SK-N-SH (cell line): ENCODE results near the gene CBX8. TPM values are rescaled to one million over a fixed set of nuclear protein-coding genes. Genes with fewer than 3 reads are reported as not detected.

Experiments used
- EP300 ChIP-seq, 2 experiments: IDR thresholded peaks; 2 replicates each; pipeline versions ENCODE4 v1.4.0 to v1.6.1; 2012; ENCODE audit warnings: borderline replicate concordance in 1 of 2, low read depth in 1 of 2, low read length in 1 of 2
- EZH2phosphoT487 ChIP-seq: fragments of 200-600 bp; sonication (generic); IDR thresholded peaks from 2 replicates; pipeline ENCODE4 v1.6.1; 2017; ENCODE audit warnings: low read depth, mixed run types, mild to moderate bottlenecking, antibody characterized with exemption, moderate library complexity, borderline replicate concordance
- FOSL2 ChIP-seq: IDR thresholded peaks from 2 replicates; pipeline ENCODE4 v1.4.0; 2012; ENCODE audit warnings: low read depth, mild to moderate bottlenecking, moderate library complexity, borderline replicate concordance
- FOXM1 ChIP-seq: IDR thresholded peaks from 2 replicates; pipeline ENCODE4 v1.4.0; 2012; ENCODE audit warnings: low read depth, mild to moderate bottlenecking
- GATA2 ChIP-seq: sonication (generic); formaldehyde crosslinking; IDR thresholded peaks from 2 replicates; pipeline ENCODE4 v1.5.0; 2020; ENCODE audit warnings: mild to moderate bottlenecking, missing genetic modification reagents
- MEF2A ChIP-seq: IDR thresholded peaks from 2 replicates; pipeline ENCODE4 v1.4.0; 2012; ENCODE audit warnings: low read depth, borderline replicate concordance
- MXI1 ChIP-seq: IDR thresholded peaks from 2 replicates; pipeline ENCODE4 v1.6.1; 2012; ENCODE audit warnings: mild to moderate bottlenecking, low read depth, low read length, improper control_type of control experiment
- NFIC ChIP-seq: IDR thresholded peaks from 2 replicates; pipeline ENCODE4 v1.4.0; 2012; ENCODE audit warnings: borderline replicate concordance
- RFX5 ChIP-seq: IDR thresholded peaks from 2 replicates; pipeline ENCODE4 v1.6.1; 2012; ENCODE audit warnings: mild to moderate bottlenecking, improper control_type of control experiment, low read length
- RXRA ChIP-seq: IDR thresholded peaks from 2 replicates; pipeline ENCODE4 v1.4.0; 2012; ENCODE audit warnings: low read depth, mild to moderate bottlenecking, borderline replicate concordance
- SMC3 ChIP-seq: IDR thresholded peaks from 2 replicates; pipeline ENCODE4 v1.6.1; 2012; ENCODE audit warnings: low read depth, low read length, improper control_type of control experiment
- TAF1 ChIP-seq: IDR thresholded peaks from 2 replicates; pipeline ENCODE4 v1.6.1; 2012; ENCODE audit warnings: low read depth, mild to moderate bottlenecking, low read length, moderate library complexity, borderline replicate concordance
- polyA plus RNA-seq, 3 experiments: library from polyadenylated mRNA; depleted of rRNA; stranded (reverse); fragments of >200 nt; gene quantifications; 2 replicates each; pipeline ENCODE4 v1.2.3, GENCODE V29; 2012
- TF ChIP-seq, protein P1 (sequence below): fragments of 150-350 bp; IDR thresholded peaks from 2 replicates; pipeline ENCODE4 v1.6.1; 2016; ENCODE audit warnings: mild to moderate bottlenecking, low read depth, low read length
- TF ChIP-seq, protein P2 (sequence below): IDR thresholded peaks from 2 replicates; pipeline ENCODE4 v1.6.1; 2012; ENCODE audit warnings: mild to moderate bottlenecking, low read depth, low read length, moderate library complexity
- TF ChIP-seq, protein P3 (sequence below): IDR thresholded peaks from 2 replicates; pipeline ENCODE4 v1.4.0; 2012; ENCODE audit warnings: low read depth, borderline replicate concordance
- TF ChIP-seq, protein P4 (sequence below): IDR thresholded peaks from 2 replicates; pipeline ENCODE4 v1.4.0; 2012; ENCODE audit warnings: low read depth
- TF ChIP-seq, protein P5 (sequence below): fragments of 150-350 bp; IDR thresholded peaks from 2 replicates; pipeline ENCODE4 v1.6.1; 2017; ENCODE audit warnings: antibody characterized with exemption, low read length, low read depth, borderline replicate concordance
- TF ChIP-seq, protein P6 (sequence below): IDR thresholded peaks from 2 replicates; pipeline ENCODE4 v1.4.0; 2012; ENCODE audit warnings: low read depth, borderline replicate concordance

CBX8 gene
- polyA plus RNA-seq, 1 of the 3 experiments (the other 2 are of a cell fraction) = 2.9 TPM

DNA sequence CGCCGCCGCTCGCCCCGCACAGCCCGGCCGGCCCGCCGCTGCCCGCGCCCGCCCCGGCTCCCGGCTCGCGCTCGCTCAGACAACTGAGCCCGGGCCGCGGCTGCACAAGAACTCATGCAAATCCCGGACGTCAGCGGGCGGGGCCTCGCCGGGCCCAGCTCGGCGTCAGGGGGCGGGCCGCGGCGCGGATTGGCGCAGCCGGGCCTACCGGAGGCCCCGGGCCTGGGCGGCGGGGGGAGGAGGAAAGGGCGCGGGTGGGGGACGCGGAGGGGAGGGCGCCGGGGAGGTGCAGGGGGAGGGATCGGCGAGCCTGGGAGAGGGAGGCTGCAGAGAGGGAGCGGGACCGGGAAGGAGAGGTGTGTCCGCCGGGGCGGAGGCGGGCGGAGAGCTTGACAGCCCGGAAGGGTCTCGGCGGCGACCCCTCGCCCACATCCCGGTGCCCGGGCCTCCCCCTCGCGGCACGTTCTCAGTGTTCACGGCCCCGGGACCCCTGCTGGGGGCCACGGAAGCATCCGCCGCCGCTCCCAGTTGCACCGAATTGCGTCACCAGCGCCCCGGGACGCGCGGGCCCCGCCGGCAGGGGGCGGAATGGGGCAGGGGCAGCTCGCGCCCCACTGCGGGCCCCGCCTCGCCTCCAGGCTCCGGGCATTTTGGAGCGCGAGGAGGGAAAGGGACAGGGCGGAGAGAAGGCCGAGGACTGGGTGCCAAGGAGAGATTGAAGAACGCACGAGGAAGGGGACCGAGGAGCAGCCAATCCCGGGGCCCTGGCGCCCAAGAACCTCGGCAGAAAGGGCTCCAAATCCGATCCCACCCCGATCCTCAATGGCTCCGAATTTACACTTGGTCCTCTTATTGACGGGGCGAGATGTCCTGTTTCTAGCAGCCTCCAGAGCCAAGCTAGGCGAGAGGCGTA lies 42.7 kb upstream of the CBX8 start, which contains the start of gene CBX4 (continued):
- TF ChIP-seq EP300 (IDR thresholded peaks at IDR 0.05; ENCODE audit: borderline replicate concordance in 1 of 2, low read depth in 1 of 2, low read length in 1 of 2) (no peak), SMC3 (no peak; the same call in none of the 2 replicates), FOXM1 (peak; percentile 76; the same call in 1 of the 2 replicates), GATA2 (no peak), MXI1 (peak; percentile 77; the same call in 1 of the 2 replicates), RXRA (no peak; the same call in 1 of the 2 replicates), MEF2A (no peak), TAF1 (peak; percentile 97), NFIC (no peak), RFX5 (peak; percentile 64), EZH2phosphoT487 (no peak), FOSL2 (no peak)
- TF ChIP-seq, protein P1, sequence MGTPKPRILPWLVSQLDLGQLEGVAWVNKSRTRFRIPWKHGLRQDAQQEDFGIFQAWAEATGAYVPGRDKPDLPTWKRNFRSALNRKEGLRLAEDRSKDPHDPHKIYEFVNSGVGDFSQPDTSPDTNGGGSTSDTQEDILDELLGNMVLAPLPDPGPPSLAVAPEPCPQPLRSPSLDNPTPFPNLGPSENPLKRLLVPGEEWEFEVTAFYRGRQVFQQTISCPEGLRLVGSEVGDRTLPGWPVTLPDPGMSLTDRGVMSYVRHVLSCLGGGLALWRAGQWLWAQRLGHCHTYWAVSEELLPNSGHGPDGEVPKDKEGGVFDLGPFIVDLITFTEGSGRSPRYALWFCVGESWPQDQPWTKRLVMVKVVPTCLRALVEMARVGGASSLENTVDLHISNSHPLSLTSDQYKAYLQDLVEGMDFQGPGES = no peak
- TF ChIP-seq, protein P2, sequence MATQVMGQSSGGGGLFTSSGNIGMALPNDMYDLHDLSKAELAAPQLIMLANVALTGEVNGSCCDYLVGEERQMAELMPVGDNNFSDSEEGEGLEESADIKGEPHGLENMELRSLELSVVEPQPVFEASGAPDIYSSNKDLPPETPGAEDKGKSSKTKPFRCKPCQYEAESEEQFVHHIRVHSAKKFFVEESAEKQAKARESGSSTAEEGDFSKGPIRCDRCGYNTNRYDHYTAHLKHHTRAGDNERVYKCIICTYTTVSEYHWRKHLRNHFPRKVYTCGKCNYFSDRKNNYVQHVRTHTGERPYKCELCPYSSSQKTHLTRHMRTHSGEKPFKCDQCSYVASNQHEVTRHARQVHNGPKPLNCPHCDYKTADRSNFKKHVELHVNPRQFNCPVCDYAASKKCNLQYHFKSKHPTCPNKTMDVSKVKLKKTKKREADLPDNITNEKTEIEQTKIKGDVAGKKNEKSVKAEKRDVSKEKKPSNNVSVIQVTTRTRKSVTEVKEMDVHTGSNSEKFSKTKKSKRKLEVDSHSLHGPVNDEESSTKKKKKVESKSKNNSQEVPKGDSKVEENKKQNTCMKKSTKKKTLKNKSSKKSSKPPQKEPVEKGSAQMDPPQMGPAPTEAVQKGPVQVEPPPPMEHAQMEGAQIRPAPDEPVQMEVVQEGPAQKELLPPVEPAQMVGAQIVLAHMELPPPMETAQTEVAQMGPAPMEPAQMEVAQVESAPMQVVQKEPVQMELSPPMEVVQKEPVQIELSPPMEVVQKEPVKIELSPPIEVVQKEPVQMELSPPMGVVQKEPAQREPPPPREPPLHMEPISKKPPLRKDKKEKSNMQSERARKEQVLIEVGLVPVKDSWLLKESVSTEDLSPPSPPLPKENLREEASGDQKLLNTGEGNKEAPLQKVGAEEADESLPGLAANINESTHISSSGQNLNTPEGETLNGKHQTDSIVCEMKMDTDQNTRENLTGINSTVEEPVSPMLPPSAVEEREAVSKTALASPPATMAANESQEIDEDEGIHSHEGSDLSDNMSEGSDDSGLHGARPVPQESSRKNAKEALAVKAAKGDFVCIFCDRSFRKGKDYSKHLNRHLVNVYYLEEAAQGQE = peak; percentile 55; the same call in 1 of the 2 replicates
- TF ChIP-seq, protein P3, sequence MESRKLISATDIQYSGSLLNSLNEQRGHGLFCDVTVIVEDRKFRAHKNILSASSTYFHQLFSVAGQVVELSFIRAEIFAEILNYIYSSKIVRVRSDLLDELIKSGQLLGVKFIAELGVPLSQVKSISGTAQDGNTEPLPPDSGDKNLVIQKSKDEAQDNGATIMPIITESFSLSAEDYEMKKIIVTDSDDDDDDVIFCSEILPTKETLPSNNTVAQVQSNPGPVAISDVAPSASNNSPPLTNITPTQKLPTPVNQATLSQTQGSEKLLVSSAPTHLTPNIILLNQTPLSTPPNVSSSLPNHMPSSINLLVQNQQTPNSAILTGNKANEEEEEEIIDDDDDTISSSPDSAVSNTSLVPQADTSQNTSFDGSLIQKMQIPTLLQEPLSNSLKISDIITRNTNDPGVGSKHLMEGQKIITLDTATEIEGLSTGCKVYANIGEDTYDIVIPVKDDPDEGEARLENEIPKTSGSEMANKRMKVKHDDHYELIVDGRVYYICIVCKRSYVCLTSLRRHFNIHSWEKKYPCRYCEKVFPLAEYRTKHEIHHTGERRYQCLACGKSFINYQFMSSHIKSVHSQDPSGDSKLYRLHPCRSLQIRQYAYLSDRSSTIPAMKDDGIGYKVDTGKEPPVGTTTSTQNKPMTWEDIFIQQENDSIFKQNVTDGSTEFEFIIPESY = no peak
- TF ChIP-seq, protein P4, sequence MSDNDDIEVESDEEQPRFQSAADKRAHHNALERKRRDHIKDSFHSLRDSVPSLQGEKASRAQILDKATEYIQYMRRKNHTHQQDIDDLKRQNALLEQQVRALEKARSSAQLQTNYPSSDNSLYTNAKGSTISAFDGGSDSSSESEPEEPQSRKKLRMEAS = peak; percentile 29; the same call in 1 of the 2 replicates
- TF ChIP-seq, protein P5, sequence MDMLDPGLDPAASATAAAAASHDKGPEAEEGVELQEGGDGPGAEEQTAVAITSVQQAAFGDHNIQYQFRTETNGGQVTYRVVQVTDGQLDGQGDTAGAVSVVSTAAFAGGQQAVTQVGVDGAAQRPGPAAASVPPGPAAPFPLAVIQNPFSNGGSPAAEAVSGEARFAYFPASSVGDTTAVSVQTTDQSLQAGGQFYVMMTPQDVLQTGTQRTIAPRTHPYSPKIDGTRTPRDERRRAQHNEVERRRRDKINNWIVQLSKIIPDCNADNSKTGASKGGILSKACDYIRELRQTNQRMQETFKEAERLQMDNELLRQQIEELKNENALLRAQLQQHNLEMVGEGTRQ = no peak
- TF ChIP-seq, protein P6, sequence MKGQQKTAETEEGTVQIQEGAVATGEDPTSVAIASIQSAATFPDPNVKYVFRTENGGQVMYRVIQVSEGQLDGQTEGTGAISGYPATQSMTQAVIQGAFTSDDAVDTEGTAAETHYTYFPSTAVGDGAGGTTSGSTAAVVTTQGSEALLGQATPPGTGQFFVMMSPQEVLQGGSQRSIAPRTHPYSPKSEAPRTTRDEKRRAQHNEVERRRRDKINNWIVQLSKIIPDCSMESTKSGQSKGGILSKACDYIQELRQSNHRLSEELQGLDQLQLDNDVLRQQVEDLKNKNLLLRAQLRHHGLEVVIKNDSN = no peak
